DLD1 (cell line): ENCODE data around the gene LRRC4B.

Source experiments
- in situ Hi-C: cut with HindIII; loops from 2 replicates; pipeline ENCODE4 v1.10.0; 2017; ENCODE audit warnings: low sequenced_read_pairs

The LRRC4B gene

GRCh38 chr19:50573741-50574461, 5.7 kb upstream of the LRRC4B start:
- in situ Hi-C loops, result no loop called here

- in situ Hi-C loops, result no loop called here
Observed at GRCh38 chr19:50570997-50571396, 2.8 kb upstream of the LRRC4B start.

GRCh38 chr19:50569938-50570540, 1.8 kb upstream of the LRRC4B start:
- in situ Hi-C loops, result no loop called here

GRCh38 chr19:50568728-50569698, 778 bp upstream of the LRRC4B start:
- in situ Hi-C loops, result no loop called here

GRCh38 chr19:50567052-50567841, 988 bp downstream of the LRRC4B start:
- in situ Hi-C loops, result no loop called here

GRCh38 chr19:50565984-50566903, 2.0 kb downstream of the LRRC4B start:
- in situ Hi-C loops, result no loop called here

GRCh38 chr19:50564229-50565105, 3.8 kb downstream of the LRRC4B start:
- in situ Hi-C loops, result no loop called here

- in situ Hi-C loops, result no loop called here
Observed at GRCh38 chr19:50563597-50563996, 4.6 kb downstream of the LRRC4B start.

GRCh38 chr19:50562996-50563395, 5.2 kb downstream of the LRRC4B start:
- in situ Hi-C loops, result no loop called here

- in situ Hi-C loops, result no loop called here
Observed at GRCh38 chr19:50562329-50562728, 5.9 kb downstream of the LRRC4B start.

GRCh38 chr19:50559636-50560035, 8.6 kb downstream of the LRRC4B start:
- in situ Hi-C loops, result no loop called here

- in situ Hi-C loops, result no loop called here
Observed at GRCh38 chr19:50558449-50558848, 9.8 kb downstream of the LRRC4B start.

GRCh38 chr19:50558039-50558438, 10.2 kb downstream of the LRRC4B start:
- in situ Hi-C loops, result no loop called here

GRCh38 chr19:50557009-50557613, 11.1 kb downstream of the LRRC4B start:
- in situ Hi-C loops, result no loop called here

GRCh38 chr19:50556282-50557008, 11.8 kb downstream of the LRRC4B start:
- in situ Hi-C loops, result no loop called here

GRCh38 chr19:50555450-50556281, 12.6 kb downstream of the LRRC4B start:
- in situ Hi-C loops, result no loop called here

GRCh38 chr19:50555033-50555432, 13.2 kb downstream of the LRRC4B start:
- in situ Hi-C loops, result no loop called here
